Measurements from ENCODE around the gene RAB30. TPM values are rescaled to one million over a fixed set of nuclear protein-coding genes. Genes with fewer than 3 reads are reported as not detected.

The RAB30 gene
- total RNA-seq, 1 experiment from 2014 or later: 1.5 TPM

GRCh38 chr11:83008581-83008923 is 63.1 kb downstream of the RAB30 start:
- BruUV-seq (replicated peaks): no TSS peak
- intact Hi-C loops (cut with micrococcal nuclease; ENCODE audit: unreplicated experiment): no loop called here
- Mint-ChIP-seq H3K4me3 (ENCODE audit: low read depth, unreplicated experiment) (no peak overlapping the region), H3K4me1 (ENCODE audit: low read depth, unreplicated experiment) (no peaks in the 10 kb centered on the region), H3K27me3 (ENCODE audit: unreplicated experiment) (no peaks in the 10 kb centered on the region), H3K36me3 (ENCODE audit: insufficient read depth, unreplicated experiment) (no peaks in the 10 kb centered on the region), H3K27ac (ENCODE audit: unreplicated experiment) (no peak overlapping the region), H3K9me3 (ENCODE audit: low read depth, unreplicated experiment) (no peaks in the 10 kb centered on the region)
- CTCF ChIA-PET: no interaction called here
- DNase-seq: no peak
- TF ChIP-seq CTCF (IDR thresholded peaks at IDR 0.05; ENCODE audit: unreplicated experiment): no peak

GRCh38 chr11:83007909-83008580 is 63.7 kb downstream of the RAB30 start:
- no peaks in the 10 kb centered on the region for H3K4me1 Mint-ChIP-seq (ENCODE audit: low read depth, unreplicated experiment)
- no peaks in the 10 kb centered on the region for H3K9me3 Mint-ChIP-seq (ENCODE audit: low read depth, unreplicated experiment)
- BruUV-seq (replicated peaks): no TSS peak
- CTCF ChIA-PET: no interaction called here
- no peak for TF ChIP-seq CTCF (IDR thresholded peaks at IDR 0.05; ENCODE audit: unreplicated experiment)
- no peaks in the 10 kb centered on the region for H3K36me3 Mint-ChIP-seq (ENCODE audit: insufficient read depth, unreplicated experiment)
- no peak overlapping the region for H3K27ac Mint-ChIP-seq (ENCODE audit: unreplicated experiment)
- intact Hi-C loops (cut with micrococcal nuclease; ENCODE audit: unreplicated experiment): no loop called here
- no peak overlapping the region for H3K4me3 Mint-ChIP-seq (ENCODE audit: low read depth, unreplicated experiment)
- H3K27me3 Mint-ChIP-seq (ENCODE audit: unreplicated experiment): no peaks in the 10 kb centered on the region
- peak; percentile 6 for DNase-seq

- no peak for DNase-seq
- Mint-ChIP-seq H3K27me3 (ENCODE audit: unreplicated experiment) (no peaks in the 10 kb centered on the region), H3K4me3 (ENCODE audit: low read depth, unreplicated experiment) (no peak overlapping the region), H3K36me3 (ENCODE audit: insufficient read depth, unreplicated experiment) (no peaks in the 10 kb centered on the region), H3K27ac (ENCODE audit: unreplicated experiment) (no peak overlapping the region), H3K4me1 (ENCODE audit: low read depth, unreplicated experiment) (no peaks in the 10 kb centered on the region), H3K9me3 (ENCODE audit: low read depth, unreplicated experiment) (no peaks in the 10 kb centered on the region)
- no TSS peak for BruUV-seq (replicated peaks)
- CTCF ChIA-PET: no interaction called here
- no peak for TF ChIP-seq CTCF (IDR thresholded peaks at IDR 0.05; ENCODE audit: unreplicated experiment)
- intact Hi-C loops (cut with micrococcal nuclease; ENCODE audit: unreplicated experiment): no loop called here
Measured at GRCh38 chr11:83007477-83007876, 64.2 kb downstream of the RAB30 start.

- intact Hi-C loops (cut with micrococcal nuclease; ENCODE audit: unreplicated experiment): no loop called here
- TF ChIP-seq CTCF (IDR thresholded peaks at IDR 0.05; ENCODE audit: unreplicated experiment): no peak
- Mint-ChIP-seq H3K36me3 (ENCODE audit: insufficient read depth, unreplicated experiment) (no peaks in the 10 kb centered on the region), H3K9me3 (ENCODE audit: low read depth, unreplicated experiment) (no peaks in the 10 kb centered on the region), H3K27ac (ENCODE audit: unreplicated experiment) (no peak overlapping the region), H3K4me3 (ENCODE audit: low read depth, unreplicated experiment) (no peak overlapping the region), H3K4me1 (ENCODE audit: low read depth, unreplicated experiment) (no peaks in the 10 kb centered on the region), H3K27me3 (ENCODE audit: unreplicated experiment) (no peaks in the 10 kb centered on the region)
- BruUV-seq (replicated peaks): no TSS peak
- CTCF ChIA-PET: no interaction called here
- DNase-seq: no peak
Measured at GRCh38 chr11:83006877-83007330, 64.8 kb downstream of the RAB30 start.

All from Calu3 (cell line).